Activated naive CD4-positive, alpha-beta T cell treated with anti-CD3 and anti-CD28 coated beads, Interleukin-2, amount 10 ng/mL, durations not matched to agents 7 days and 5 days (primary cell): ENCODE measurements around the gene JOSD1.
A peak's percentile ranks its signal among the peaks of the same experiment; 100 is the strongest.

Source experiments
- CTCF ChIA-PET: fragments of 350-600 bp; sonication (Branson Sonifier 250); formaldehyde crosslinking; loops from one replicate; lab custom pipeline; 2021; ENCODE audit warnings: antibody characterized with exemption; lab: Charles Lee
- DNase-seq: peaks from one replicate; pipeline ENCODE4 v3.0.0-alpha.2; 2020
- H3K27ac Mint-ChIP-seq: one replicate; pipeline ENCODE4 v1.8.0; 2021; ENCODE audit warnings: mild to moderate bottlenecking, moderate library complexity, mixed read lengths
- H3K27me3 Mint-ChIP-seq: one replicate; pipeline ENCODE4 v1.8.0; 2021; ENCODE audit warnings: mild to moderate bottlenecking, mixed read lengths
- H3K36me3 Mint-ChIP-seq: one replicate; pipeline ENCODE4 v1.8.0; 2021; ENCODE audit warnings: mixed read lengths
- H3K4me1 Mint-ChIP-seq: one replicate; pipeline ENCODE4 v1.8.0; 2021; ENCODE audit warnings: mixed read lengths
- H3K4me3 Mint-ChIP-seq: one replicate; pipeline ENCODE4 v1.8.0; 2021; ENCODE audit warnings: mild to moderate bottlenecking, moderate library complexity, mixed read lengths
- H3K9me3 Mint-ChIP-seq: one replicate; pipeline ENCODE4 v1.8.0; 2021; ENCODE audit warnings: mixed read lengths

JOSD1 gene

GRCh38 chr22:38700789-38701628 lies at the start of gene JOSD1:
Gene JOSD1 (minus strand): TSS chr22:38700943. CDS start chr22:38699987, 956 bp downstream.
- no peaks in the 10 kb centered on the region for H3K9me3 Mint-ChIP-seq
- peak; percentile 97 for DNase-seq
- H3K4me1 Mint-ChIP-seq, result peaks cover 64% of the 10 kb centered on the region
- CTCF ChIA-PET, result interaction anchor here (4.7 kb wide), 1 partner anchor 19 kb away, joined by 30 read pairs; the partner anchor contains the start of gene TOMM22
- peaks cover 31% of the 10 kb centered on the region for H3K36me3 Mint-ChIP-seq
- H3K27me3 Mint-ChIP-seq, result peaks cover 9% of the 10 kb centered on the region
- peak within 1 kb of the TSS; percentile 99 for H3K27ac Mint-ChIP-seq
- peak within 1 kb of the TSS; percentile 81 for H3K4me3 Mint-ChIP-seq

- Mint-ChIP-seq H3K4me3 (peak overlapping the region; percentile 89), H3K27ac (peak overlapping the region; percentile 77), H3K4me1 (peaks cover 68% of the 10 kb centered on the region), H3K9me3 (no peaks in the 10 kb centered on the region), H3K27me3 (no peaks in the 10 kb centered on the region), H3K36me3 (peaks cover 80% of the 10 kb centered on the region)
- CTCF ChIA-PET, result interaction anchor here (0.6 to 3.6 kb wide), 4 partner anchors 10 to 1065 kb away, joined by 3 to 12 read pairs (median 6); no protein-coding TSS in a partner anchor
- no peak for DNase-seq
Measured at GRCh38 chr22:38750104-38750503, 49.4 kb upstream of the JOSD1 start.

GRCh38 chr22:38748487-38749136 lies 47.9 kb upstream of the JOSD1 start:
- peaks cover 76% of the 10 kb centered on the region for H3K36me3 Mint-ChIP-seq
- peaks cover 70% of the 10 kb centered on the region for H3K4me1 Mint-ChIP-seq
- no peak overlapping the region for H3K4me3 Mint-ChIP-seq
- H3K9me3 Mint-ChIP-seq, result no peaks in the 10 kb centered on the region
- DNase-seq, result no peak
- H3K27ac Mint-ChIP-seq, result peak overlapping the region; percentile 62
- CTCF ChIA-PET, result no interaction called here
- H3K27me3 Mint-ChIP-seq, result no peaks in the 10 kb centered on the region

GRCh38 chr22:38745676-38746460 lies 45.1 kb upstream of the JOSD1 start:
- H3K27ac Mint-ChIP-seq, result peak overlapping the region; percentile 60
- H3K4me1 Mint-ChIP-seq, result peaks cover 67% of the 10 kb centered on the region
- CTCF ChIA-PET, result interaction anchor here (1.5 to 1.8 kb wide), 2 partner anchors 9 to 12 kb away, joined by 3 to 5 read pairs; no protein-coding TSS in a partner anchor
- no peaks in the 10 kb centered on the region for H3K27me3 Mint-ChIP-seq
- no peak for DNase-seq
- no peaks in the 10 kb centered on the region for H3K9me3 Mint-ChIP-seq
- H3K36me3 Mint-ChIP-seq, result peaks cover 76% of the 10 kb centered on the region
- H3K4me3 Mint-ChIP-seq, result no peak overlapping the region

- CTCF ChIA-PET, result interaction anchor here (1.5 to 1.8 kb wide), 2 partner anchors 10 to 11 kb away, joined by 3 to 5 read pairs; no protein-coding TSS in a partner anchor
- Mint-ChIP-seq H3K9me3 (no peaks in the 10 kb centered on the region), H3K36me3 (peaks cover 78% of the 10 kb centered on the region), H3K27me3 (no peaks in the 10 kb centered on the region), H3K4me3 (no peak overlapping the region), H3K4me1 (peaks cover 64% of the 10 kb centered on the region), H3K27ac (peak overlapping the region; percentile 53)
- no peak for DNase-seq
Measured at GRCh38 chr22:38744981-38745380, 44.2 kb upstream of the JOSD1 start.

GRCh38 chr22:38742176-38742942 lies 41.6 kb upstream of the JOSD1 start:
- DNase-seq, result no peak
- Mint-ChIP-seq H3K4me1 (peaks cover 56% of the 10 kb centered on the region), H3K9me3 (no peaks in the 10 kb centered on the region), H3K36me3 (peaks cover 75% of the 10 kb centered on the region), H3K27ac (peak overlapping the region; percentile 55), H3K27me3 (no peaks in the 10 kb centered on the region), H3K4me3 (no peak overlapping the region)
- CTCF ChIA-PET, result interaction anchor here (1.2 kb wide), 2 partner anchors 8 to 9 kb away, joined by 4 read pairs; no protein-coding TSS in a partner anchor

- Mint-ChIP-seq H3K36me3 (peaks cover 82% of the 10 kb centered on the region), H3K27me3 (no peaks in the 10 kb centered on the region), H3K27ac (peak overlapping the region; percentile 80), H3K9me3 (no peaks in the 10 kb centered on the region), H3K4me3 (no peak overlapping the region), H3K4me1 (peaks cover 62% of the 10 kb centered on the region)
- no peak for DNase-seq
- CTCF ChIA-PET, result no interaction called here
Measured at GRCh38 chr22:38741576-38741975, 40.8 kb upstream of the JOSD1 start.

GRCh38 chr22:38741166-38741565 lies 40.4 kb upstream of the JOSD1 start:
- H3K27ac Mint-ChIP-seq, result peak overlapping the region; percentile 80
- no peak for DNase-seq
- no peaks in the 10 kb centered on the region for H3K27me3 Mint-ChIP-seq
- no peaks in the 10 kb centered on the region for H3K9me3 Mint-ChIP-seq
- CTCF ChIA-PET, result interaction anchor here (0.7 to 2.2 kb wide), 2 partner anchors 10 to 21 kb away, joined by 3 to 7 read pairs; no protein-coding TSS in a partner anchor
- peaks cover 64% of the 10 kb centered on the region for H3K4me1 Mint-ChIP-seq
- peaks cover 83% of the 10 kb centered on the region for H3K36me3 Mint-ChIP-seq
- H3K4me3 Mint-ChIP-seq, result no peak overlapping the region

- no peak overlapping the region for H3K4me3 Mint-ChIP-seq
- CTCF ChIA-PET, result interaction anchor here (0.7 to 2.2 kb wide), 2 partner anchors 10 to 21 kb away, joined by 3 to 7 read pairs; no protein-coding TSS in a partner anchor
- H3K36me3 Mint-ChIP-seq, result peaks cover 83% of the 10 kb centered on the region
- H3K27me3 Mint-ChIP-seq, result no peaks in the 10 kb centered on the region
- peak overlapping the region; percentile 80 for H3K27ac Mint-ChIP-seq
- no peaks in the 10 kb centered on the region for H3K9me3 Mint-ChIP-seq
- peaks cover 66% of the 10 kb centered on the region for H3K4me1 Mint-ChIP-seq
- DNase-seq, result no peak
Measured at GRCh38 chr22:38740754-38741153, 40.0 kb upstream of the JOSD1 start.

- peak overlapping the region; percentile 62 for H3K27ac Mint-ChIP-seq
- H3K4me1 Mint-ChIP-seq, result peaks cover 65% of the 10 kb centered on the region
- no peak overlapping the region for H3K4me3 Mint-ChIP-seq
- no peaks in the 10 kb centered on the region for H3K27me3 Mint-ChIP-seq
- CTCF ChIA-PET, result interaction anchor here (0.7 to 2.2 kb wide), 2 partner anchors 11 to 20 kb away, joined by 3 to 7 read pairs; no protein-coding TSS in a partner anchor
- H3K9me3 Mint-ChIP-seq, result no peaks in the 10 kb centered on the region
- peaks cover 81% of the 10 kb centered on the region for H3K36me3 Mint-ChIP-seq
- no peak for DNase-seq
Measured at GRCh38 chr22:38740116-38740723, 39.5 kb upstream of the JOSD1 start.

- CTCF ChIA-PET, result interaction anchor here (2.2 kb wide), 1 partner anchor 12 kb away, joined by 7 read pairs; no protein-coding TSS in a partner anchor
- Mint-ChIP-seq H3K4me3 (no peak overlapping the region), H3K27ac (peak overlapping the region; percentile 62), H3K36me3 (peaks cover 81% of the 10 kb centered on the region), H3K9me3 (no peaks in the 10 kb centered on the region), H3K27me3 (no peaks in the 10 kb centered on the region), H3K4me1 (peaks cover 64% of the 10 kb centered on the region)
- DNase-seq, result no peak
Measured at GRCh38 chr22:38739300-38740055, 38.7 kb upstream of the JOSD1 start.

- H3K27me3 Mint-ChIP-seq, result no peaks in the 10 kb centered on the region
- H3K27ac Mint-ChIP-seq, result peak overlapping the region; percentile 84
- H3K9me3 Mint-ChIP-seq, result no peaks in the 10 kb centered on the region
- DNase-seq, result no peak
- CTCF ChIA-PET, result interaction anchor here (1.7 kb wide), 1 partner anchor 12 kb away, joined by 3 read pairs; no protein-coding TSS in a partner anchor
- peaks cover 82% of the 10 kb centered on the region for H3K36me3 Mint-ChIP-seq
- H3K4me3 Mint-ChIP-seq, result no peak overlapping the region
- peaks cover 67% of the 10 kb centered on the region for H3K4me1 Mint-ChIP-seq
Measured at GRCh38 chr22:38738475-38739070, 37.8 kb upstream of the JOSD1 start.
